D721Med (cell line): ENCODE measurements around the gene OR1M1.

Source experiments
- DNase-seq: peaks from one replicate; pipeline ENCODE4 v3.0.0; 2011; ENCODE audit warnings: low spot score; ENCODE audit not compliant: insufficient read length
- FAIRE-seq: peaks from 2 replicates; lab custom pipeline; 2011; peaks lifted over from hg19 to GRCh38; lab: Jason Lieb, UNC
- TF ChIP-seq, protein P1 (sequence below): IDR thresholded peaks from 2 replicates; pipeline ENCODE4 v1.5.1; 2012; ENCODE audit warnings: mild to moderate bottlenecking, control low read depth; ENCODE audit not compliant: insufficient read depth; ENCODE audit errors: missing control alignments

The OR1M1 gene

DNA sequence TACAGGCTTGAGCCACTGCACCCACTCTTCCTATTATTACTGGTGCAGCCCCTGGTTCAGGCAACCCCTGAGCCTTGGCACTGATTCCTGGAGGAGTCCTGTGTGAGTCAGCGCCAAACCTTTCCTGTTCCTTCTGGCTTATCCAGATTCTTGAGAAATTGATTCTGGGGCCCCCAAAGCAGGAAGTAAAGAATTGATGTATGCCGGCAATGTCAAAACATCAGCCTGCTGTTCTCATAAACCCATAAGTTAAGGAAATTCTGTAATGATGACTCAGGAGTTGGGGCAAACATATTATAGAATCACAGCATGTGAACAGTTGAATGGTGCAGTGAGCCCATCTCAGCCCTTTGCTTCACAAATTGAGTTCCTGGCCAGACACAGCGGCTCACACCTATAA is 41.3 kb downstream of the OR1M1 start:
- no peak for DNase-seq
- TF ChIP-seq, protein P1, sequence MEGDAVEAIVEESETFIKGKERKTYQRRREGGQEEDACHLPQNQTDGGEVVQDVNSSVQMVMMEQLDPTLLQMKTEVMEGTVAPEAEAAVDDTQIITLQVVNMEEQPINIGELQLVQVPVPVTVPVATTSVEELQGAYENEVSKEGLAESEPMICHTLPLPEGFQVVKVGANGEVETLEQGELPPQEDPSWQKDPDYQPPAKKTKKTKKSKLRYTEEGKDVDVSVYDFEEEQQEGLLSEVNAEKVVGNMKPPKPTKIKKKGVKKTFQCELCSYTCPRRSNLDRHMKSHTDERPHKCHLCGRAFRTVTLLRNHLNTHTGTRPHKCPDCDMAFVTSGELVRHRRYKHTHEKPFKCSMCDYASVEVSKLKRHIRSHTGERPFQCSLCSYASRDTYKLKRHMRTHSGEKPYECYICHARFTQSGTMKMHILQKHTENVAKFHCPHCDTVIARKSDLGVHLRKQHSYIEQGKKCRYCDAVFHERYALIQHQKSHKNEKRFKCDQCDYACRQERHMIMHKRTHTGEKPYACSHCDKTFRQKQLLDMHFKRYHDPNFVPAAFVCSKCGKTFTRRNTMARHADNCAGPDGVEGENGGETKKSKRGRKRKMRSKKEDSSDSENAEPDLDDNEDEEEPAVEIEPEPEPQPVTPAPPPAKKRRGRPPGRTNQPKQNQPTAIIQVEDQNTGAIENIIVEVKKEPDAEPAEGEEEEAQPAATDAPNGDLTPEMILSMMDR, result no peak
- no peak for FAIRE-seq

DNA sequence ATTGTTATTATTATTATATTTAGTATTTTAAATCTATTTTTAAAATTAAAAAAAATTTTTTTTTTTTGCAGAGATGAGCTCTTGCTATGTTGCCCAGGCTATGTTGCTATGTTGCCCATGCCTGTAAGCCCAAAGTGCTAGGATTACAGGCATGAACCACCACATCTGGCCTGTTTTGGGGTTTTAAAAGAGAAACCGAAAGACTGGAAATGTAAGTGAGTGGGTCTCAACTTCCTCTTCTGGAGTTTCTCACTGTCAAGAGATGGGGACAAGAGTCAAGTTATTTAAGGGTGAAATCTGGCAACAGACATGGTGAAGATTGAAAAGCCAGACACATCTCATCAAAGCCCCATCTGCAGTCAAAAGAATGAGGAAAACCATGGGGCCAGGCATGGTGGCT is 44.1 kb downstream of the OR1M1 start:
- FAIRE-seq, result no peak

DNA sequence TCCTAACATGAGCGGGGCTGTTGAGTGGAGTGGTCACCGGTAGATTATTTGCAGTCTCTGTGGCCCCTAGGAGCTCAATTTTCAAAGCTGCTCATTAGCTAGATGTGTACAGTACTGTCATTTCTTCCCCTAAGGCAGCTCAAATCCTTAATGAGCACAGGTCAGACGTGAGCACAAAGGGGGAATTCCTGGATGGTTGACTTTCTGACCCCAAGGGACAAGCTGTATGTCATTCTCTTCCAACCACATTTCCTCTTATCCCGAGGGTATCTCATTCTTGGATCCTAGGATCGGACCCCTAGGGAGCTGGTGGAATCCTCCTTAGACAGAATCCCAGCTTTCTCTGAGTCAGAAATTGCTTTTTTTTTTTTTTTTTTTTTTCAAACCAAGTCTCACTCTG is 45.6 kb downstream of the OR1M1 start:
- FAIRE-seq (no peak), DNase-seq (no peak)
- TF ChIP-seq, protein P1, result no peak

More for the DNA sequence above, 44.1 kb downstream of the OR1M1 start:
- TF ChIP-seq, protein P1, result no peak
- no peak for DNase-seq

DNA sequence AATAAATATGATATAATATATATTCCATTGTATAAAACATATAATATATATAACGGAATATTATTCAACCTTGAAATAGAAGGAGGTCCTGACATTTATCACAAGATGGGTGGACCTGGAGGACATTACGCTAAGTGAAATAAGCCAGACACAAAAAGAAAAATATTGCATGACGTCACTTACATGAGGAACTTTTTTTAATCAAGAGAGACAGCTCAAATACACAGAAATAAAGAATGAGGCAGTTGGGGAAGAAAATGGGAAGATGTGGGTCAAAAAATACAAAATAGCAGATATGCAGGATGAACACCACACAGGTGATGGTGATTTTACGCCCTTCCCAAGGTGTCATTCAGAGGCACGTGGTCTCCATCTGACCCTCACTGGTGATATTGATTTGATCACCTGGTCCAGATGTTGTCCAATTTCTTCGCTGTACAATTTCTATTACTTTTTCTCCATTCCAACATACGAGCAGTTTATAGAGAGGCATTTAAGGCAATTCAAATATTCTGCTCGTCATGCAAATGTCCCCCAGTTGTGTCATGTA is 52.8 kb downstream of the OR1M1 start:
- FAIRE-seq (peak; percentile 16), DNase-seq (no peak)
- TF ChIP-seq, protein P1, result no peak

DNA sequence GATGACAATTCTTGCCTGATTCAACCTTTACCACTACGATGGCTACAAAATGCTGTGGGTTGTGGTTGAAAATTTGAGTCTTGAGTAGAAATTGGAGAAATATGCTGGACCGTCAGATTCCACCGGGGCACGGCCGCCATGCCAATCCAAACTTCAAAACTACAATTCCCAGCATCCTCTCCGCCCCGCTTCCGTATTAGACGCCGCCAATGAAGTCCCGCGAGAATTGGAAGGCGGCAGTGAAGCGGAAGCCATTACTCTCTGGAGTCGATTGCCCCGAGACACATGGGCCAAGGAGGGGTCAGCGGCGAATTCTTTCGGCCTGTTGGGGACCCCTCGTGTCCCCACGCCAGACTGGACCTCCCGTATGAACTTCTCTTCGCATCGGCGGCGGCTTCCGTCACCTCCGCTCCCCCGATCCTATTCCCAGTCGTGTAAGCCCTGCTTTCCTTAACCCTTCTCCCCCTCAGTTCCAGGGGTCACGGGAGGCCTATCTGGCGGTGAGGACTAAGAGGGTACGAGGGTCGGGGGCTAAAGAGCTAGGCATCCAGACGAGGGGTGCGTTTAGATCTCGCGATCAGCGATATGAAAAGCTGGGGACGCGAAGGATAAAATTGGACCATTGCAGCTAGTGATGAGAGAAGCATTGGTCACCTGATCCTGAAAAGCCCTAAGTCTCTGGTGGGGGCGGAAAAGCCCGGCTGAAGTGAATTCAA is 53.5 kb downstream of the OR1M1 start, which contains the start of gene ZNF317:
TSS of gene ZNF317 (plus strand) at position 239 of the 716 bp plus-strand sequence. CDS start 15,620 bp downstream, outside the sequence.
- DNase-seq, result peak; percentile 59

DNA sequence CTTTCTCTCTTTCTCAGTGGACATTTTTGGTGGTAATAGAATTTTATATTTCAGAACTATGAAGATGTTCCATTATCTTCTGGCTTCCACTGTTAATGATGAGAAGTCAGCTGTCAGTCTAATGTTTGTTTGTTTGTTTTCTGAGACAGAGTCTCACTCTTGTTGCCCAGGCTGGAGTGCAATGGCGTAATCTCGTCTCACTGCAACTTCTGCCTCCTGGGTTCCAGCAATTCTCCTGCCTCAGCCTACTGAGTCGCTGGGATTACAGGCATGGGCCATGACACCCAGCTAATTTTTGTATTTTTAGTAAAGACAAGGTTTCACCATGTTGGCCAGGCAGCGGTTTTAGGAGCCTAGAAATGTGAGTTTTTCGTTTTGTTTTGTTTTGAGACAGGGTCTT is 58.1 kb downstream of the OR1M1 start:
- no peak for DNase-seq
- FAIRE-seq, result no peak
- TF ChIP-seq, protein P1, result no peak

More for the DNA sequence above, 53.5 kb downstream of the OR1M1 start, which contains the start of gene ZNF317:
- no peak for FAIRE-seq
- TF ChIP-seq, protein P1, result no peak
